H1 (cell line): ENCODE measurements around the gene H1-8. TPM values are rescaled to one million over a fixed set of nuclear protein-coding genes. Genes with fewer than 3 reads are reported as not detected.

Source experiments
- CTCF ChIA-PET: fragments of 300-600 bp; sonication (Branson Sonifier 250); formaldehyde crosslinking; loops from one replicate; lab custom pipeline; 2021; ENCODE audit not compliant: partially characterized antibody; lab: Charles Lee
- POLR2A ChIA-PET: fragments of 300-600 bp; sonication (Branson Sonifier 250); formaldehyde crosslinking; loops from one replicate; lab custom pipeline; 2021; ENCODE audit warnings: inconsistent platforms; ENCODE audit not compliant: partially characterized antibody; lab: Charles Lee
- DNase-seq, 2 experiments: peaks; one replicate each; pipeline versions ENCODE4 v3.0.0 to v3.0.0-alpha.2; 2010 to 2022; ENCODE audit warnings: low spot score in 2 of 2, low read depth in 1 of 2, mixed read lengths in 1 of 2
- FAIRE-seq: peaks from 2 replicates; lab custom pipeline; 2011; peaks lifted over from hg19 to GRCh38; lab: Jason Lieb, UNC
- H2AFZ ChIP-seq: 2 replicates; pipeline ENCODE4 v1.8.1; 2012; ENCODE audit warnings: low read length, inconsistent platforms
- H2AK5ac ChIP-seq: 2 replicates; pipeline ENCODE4 v1.6.1; 2013; ENCODE audit warnings: low read depth, low read length
- H2BK120ac ChIP-seq: replicated peaks from 2 replicates; pipeline ENCODE3; 2013; ENCODE audit warnings: low read depth, low read length, inconsistent platforms
- H2BK12ac ChIP-seq: 2 replicates; pipeline ENCODE4 v1.6.1; 2013; ENCODE audit warnings: low read depth, low read length
- H2BK15ac ChIP-seq: 2 replicates; pipeline ENCODE4 v1.6.1; 2013; ENCODE audit warnings: low read length
- H2BK20ac ChIP-seq: 2 replicates; pipeline ENCODE4 v1.6.1; 2013; ENCODE audit warnings: low read length
- H2BK5ac ChIP-seq: 2 replicates; pipeline ENCODE4 v1.6.1; 2013; ENCODE audit warnings: low read depth, low read length
- H3K14ac ChIP-seq: 2 replicates; pipeline ENCODE4 v1.6.1; 2013; ENCODE audit warnings: inconsistent platforms; ENCODE audit not compliant: insufficient read length
- H3K18ac ChIP-seq: 2 replicates; pipeline ENCODE4 v1.6.1; 2013; ENCODE audit warnings: low read length; ENCODE audit errors: extremely low read depth
- H3K23ac ChIP-seq: 2 replicates; pipeline ENCODE4 v1.6.1; 2013; ENCODE audit warnings: inconsistent platforms; ENCODE audit not compliant: insufficient read length
- H3K23me2 ChIP-seq: 2 replicates; pipeline ENCODE4 v1.6.1; 2013; ENCODE audit warnings: low read depth, low read length
- H3K27ac ChIP-seq: 2 replicates; pipeline ENCODE4 v1.6.1; 2011; ENCODE audit warnings: low read depth, low read length, inconsistent platforms
- H3K27me3 ChIP-seq, 4 experiments: replicated peaks in 1 of 4; 1 replicate in 1 of 4; 2 replicates in 3 of 4; pipeline versions ENCODE4 v1.6.1 to v1.8.1; 2011 to 2013; ENCODE audit warnings: low read length in 3 of 4, mild to moderate bottlenecking in 3 of 4, inconsistent platforms in 2 of 4, mixed read lengths in 2 of 4, moderate library complexity in 1 of 4; ENCODE audit not compliant: control insufficient read depth in 3 of 4, insufficient read depth in 3 of 4; ENCODE audit errors: extremely low read depth in 1 of 4
- H3K36me3 ChIP-seq, 4 experiments: 2 replicates each; pipeline versions ENCODE4 v1.6.1 to v1.8.1; 2011 to 2013; ENCODE audit warnings: mild to moderate bottlenecking in 4 of 4, low read length in 3 of 4, moderate library complexity in 2 of 4, control low read depth in 1 of 4, inconsistent platforms in 1 of 4; ENCODE audit not compliant: insufficient read depth in 4 of 4, control insufficient read depth in 2 of 4
- H3K4ac ChIP-seq: replicated peaks from 2 replicates; pipeline ENCODE3; 2013; ENCODE audit warnings: low read length, low read depth, mixed read lengths, inconsistent platforms; ENCODE audit not compliant: insufficient read length
- H3K4me1 ChIP-seq, 4 experiments: replicated peaks in 1 of 4; 1 replicate in 1 of 4; 2 replicates in 3 of 4; pipeline versions ENCODE4 v1.6.1 to v1.8.1; 2011 to 2013; ENCODE audit warnings: low read length in 3 of 4, inconsistent platforms in 2 of 4, mixed read lengths in 1 of 4; ENCODE audit not compliant: insufficient read depth in 4 of 4, control insufficient read depth in 3 of 4
- H3K4me2 ChIP-seq, 2 experiments: 2 replicates each; pipeline versions ENCODE4 v1.6.1 to v1.8.1; 2011 to 2013; ENCODE audit warnings: low read depth in 2 of 2, low read length in 2 of 2, control low read depth in 1 of 2, inconsistent platforms in 1 of 2, mild to moderate bottlenecking in 1 of 2; ENCODE audit not compliant: insufficient read depth in 1 of 2
- H3K4me3 ChIP-seq, 4 experiments: fragments of 200-600, 300-600 bp in 1 of 4; sonication (generic), shearing (Covaris generic), sonication (Bioruptor Twin) in 1 of 4; 2 replicates each; pipeline versions ENCODE4 v1.5.1 to v1.8.1; 2011 to 2016; ENCODE audit warnings: low read length in 4 of 4, low read depth in 3 of 4, control low read depth in 2 of 4, inconsistent platforms in 2 of 4, mild to moderate bottlenecking in 2 of 4, mixed read lengths in 1 of 4, moderate library complexity in 1 of 4; ENCODE audit not compliant: insufficient read depth in 2 of 4; ENCODE audit errors: extremely low read depth in 1 of 4
- H3K56ac ChIP-seq: replicated peaks from 2 replicates; pipeline ENCODE3; 2013; ENCODE audit warnings: low read depth, mild to moderate bottlenecking, mixed read lengths, low read length, inconsistent platforms; ENCODE audit not compliant: insufficient read length
- H3K79me1 ChIP-seq: 2 replicates; pipeline ENCODE4 v1.6.1; 2013; ENCODE audit warnings: low read depth, low read length, control low read depth
- H3K79me2 ChIP-seq, 2 experiments: 2 replicates each; pipeline versions ENCODE4 v1.6.1 to v1.8.1; 2012 to 2013; ENCODE audit warnings: low read length in 2 of 2, mild to moderate bottlenecking in 2 of 2, inconsistent platforms in 1 of 2; ENCODE audit not compliant: insufficient read depth in 2 of 2, control insufficient read depth in 1 of 2
- H3K9ac ChIP-seq, 4 experiments: replicated peaks in 1 of 4; 1 replicate in 1 of 4; 2 replicates in 3 of 4; pipeline versions ENCODE4 v1.6.1 to v1.8.1; 2011 to 2013; ENCODE audit warnings: low read depth in 3 of 4, low read length in 3 of 4, control low read depth in 2 of 4, mild to moderate bottlenecking in 2 of 4, moderate library complexity in 2 of 4, inconsistent platforms in 1 of 4; ENCODE audit errors: extremely low read depth in 1 of 4
- H3K9me3 ChIP-seq, 2 experiments: 2 replicates each; pipeline versions ENCODE4 v1.6.1 to v1.8.1; 2012 to 2013; ENCODE audit warnings: mild to moderate bottlenecking in 2 of 2, moderate library complexity in 2 of 2, control low read depth in 1 of 2, inconsistent platforms in 1 of 2, low read depth in 1 of 2, low read length in 1 of 2, mixed read lengths in 1 of 2; ENCODE audit not compliant: insufficient read depth in 2 of 2
- H4K20me1 ChIP-seq, 2 experiments: replicated peaks in 1 of 2; 2 replicates each; pipeline versions ENCODE3 to v1.8.1; 2011 to 2013; ENCODE audit warnings: inconsistent platforms in 2 of 2, low read length in 2 of 2, mild to moderate bottlenecking in 1 of 2; ENCODE audit not compliant: insufficient read depth in 2 of 2, control insufficient read depth in 1 of 2
- H4K5ac ChIP-seq: 2 replicates; pipeline ENCODE4 v1.6.1; 2013; ENCODE audit warnings: low read length, low read depth, mixed read lengths, inconsistent platforms; ENCODE audit not compliant: insufficient read length
- H4K8ac ChIP-seq: 2 replicates; pipeline ENCODE4 v1.8.0; 2013; ENCODE audit warnings: mild to moderate bottlenecking, moderate library complexity, low read length, inconsistent platforms; ENCODE audit not compliant: insufficient read depth; ENCODE audit errors: extremely low read depth
- H4K91ac ChIP-seq: replicated peaks from 2 replicates; pipeline ENCODE3; 2013; ENCODE audit warnings: low read length, mixed read lengths, inconsistent platforms; ENCODE audit not compliant: insufficient read length
- CBX5 ChIP-seq: fragments of 300-800, 300-1000 bp; sonication (generic); IDR thresholded peaks from 2 replicates; pipeline ENCODE4 v1.7.1; 2016; ENCODE audit warnings: antibody characterized with exemption, low read length, low read depth
- CEBPB ChIP-seq: IDR thresholded peaks from 2 replicates; pipeline ENCODE4 v1.6.1; 2012; ENCODE audit warnings: low read depth, low read length
- EP300 ChIP-seq, 2 experiments: IDR thresholded peaks; 1 replicate in 1 of 2; 2 replicates in 1 of 2; pipeline ENCODE4 v1.6.1; 2011 to 2012; ENCODE audit warnings: low read depth in 2 of 2, low read length in 2 of 2, mild to moderate bottlenecking in 2 of 2, borderline replicate concordance in 1 of 2, inconsistent platforms in 1 of 2, moderate library complexity in 1 of 2
- FOSL1 ChIP-seq: IDR thresholded peaks from 2 replicates; pipeline ENCODE4 v1.6.1; 2011; ENCODE audit warnings: mild to moderate bottlenecking, low read depth, low read length, moderate library complexity; ENCODE audit not compliant: insufficient read depth
- PHF8 ChIP-seq: fragments of 200-600 bp; sonication (generic); conservative IDR thresholded peaks from 2 replicates; pipeline ENCODE4 v1.7.1; 2012; ENCODE audit warnings: low read depth, mild to moderate bottlenecking, inconsistent platforms, low read length, moderate library complexity
- POLR2A ChIP-seq, 2 experiments: IDR thresholded peaks; 1 replicate in 1 of 2; 2 replicates in 1 of 2; pipeline ENCODE4 v1.6.1; 2011; ENCODE audit warnings: low read depth in 2 of 2, low read length in 2 of 2, mild to moderate bottlenecking in 2 of 2; ENCODE audit errors: control extremely low read depth in 1 of 2
- RXRA ChIP-seq: IDR thresholded peaks from 2 replicates; pipeline ENCODE4 v1.6.1; 2011; ENCODE audit warnings: low read depth, mild to moderate bottlenecking, low read length, moderate library complexity; ENCODE audit not compliant: insufficient read depth
- SUZ12 ChIP-seq: fragments of 200-600 bp; sonication (generic); IDR thresholded peaks from 2 replicates; pipeline ENCODE4 v1.6.1; 2012; ENCODE audit warnings: mild to moderate bottlenecking, inconsistent platforms, low read length, moderate library complexity, mixed read lengths
- TEAD4 ChIP-seq: IDR thresholded peaks from 2 replicates; pipeline ENCODE4 v1.6.1; 2012; ENCODE audit warnings: low read depth, low read length, inconsistent platforms, mixed read lengths
- WGBS, 2 experiments: shearing (Covaris generic) in 1 of 2; methylation state at CpG; one replicate each; pipeline versions ENCODE4 v1.1.6 to v1.1.7; 2013 to 2015; ENCODE audit warnings: low lambda C conversion rate in 2 of 2, mixed read lengths in 2 of 2, inconsistent platforms in 1 of 2, low coverage in 1 of 2, missing lambda C conversion rate in 1 of 2; ENCODE audit not compliant: insufficient replicate concordance in 2 of 2, insufficient coverage in 1 of 2, insufficient read length in 1 of 2; ENCODE audit errors: extremely low coverage in 1 of 2, missing lambda C conversion rate in 1 of 2; 5-methylcytosine and 5-hydroxymethylcytosine counted together
- polyA plus RNA-seq, 7 experiments: library from polyadenylated mRNA; depleted of rRNA in 3 of 7; stranded (reverse) in 5 of 7; unstranded in 2 of 7; fragments of >200 nt in 5 of 7; fragments of 200-250 nt in 2 of 7; gene quantifications; 1 replicate in 5 of 7; 2 replicates in 1 of 7; 4 replicates in 1 of 7; pipeline versions ENCODE4 v1.2.1 to v1.2.3, GENCODE V29; 2011 to 2013; ENCODE audit warnings: missing spikeins in 2 of 7, mixed read lengths in 2 of 7
- total RNA-seq: library from RNA; stranded (reverse); fragmentation: NEBNext Ultra II Directional; extraction: Animal tissue kit (Norgen Biotek cat#: 25700); gene quantifications from 2 replicates; pipeline ENCODE4 v1.2.1, GENCODE V29; 2021

H1-8 gene
- total and polyA plus RNA-seq, 2 of the 8 experiments (the other 6 are each of a cell fraction or from before 2014, with no cell fraction given): not detected

GRCh38 chr3:129520960-129521359 lies 22.0 kb upstream of the H1-8 start:
- Histone ChIP-seq H4K91ac (no peak overlapping the region), H3K4me1 (no peaks in the 10 kb centered on the region; a peak in 1 of 7 replicates), H4K5ac (no peak overlapping the region), H3K79me2 (no peaks in the 10 kb centered on the region), H3K9ac (no peak overlapping the region), H2BK120ac (no peak overlapping the region), H2AFZ (no peak overlapping the region), H3K79me1 (no peaks in the 10 kb centered on the region), H3K27me3 (no peaks in the 10 kb centered on the region), H4K8ac (no peak overlapping the region), H3K4me2 (no peak overlapping the region), H3K23ac (no peak overlapping the region), H4K20me1 (no peaks in the 10 kb centered on the region), H2AK5ac (no peak overlapping the region), H3K23me2 (no peaks in the 10 kb centered on the region), H2BK20ac (no peak overlapping the region), H3K14ac (no peak overlapping the region), H3K56ac (no peak overlapping the region), H3K18ac (no peak overlapping the region), H2BK12ac (no peak overlapping the region), H3K36me3 (no peaks in the 10 kb centered on the region; a peak in 2 of 8 replicates), H3K4me3 (no peak overlapping the region), H2BK15ac (no peak overlapping the region), H3K27ac (no peak overlapping the region), H3K9me3 (no peaks in the 10 kb centered on the region), H3K4ac (no peak overlapping the region), H2BK5ac (no peak overlapping the region)
- FAIRE-seq (no peak), DNase-seq (no peak)
- ChIA-PET POLR2A (interaction anchor here (0.6 to 1.2 kb wide), 2 partner anchors 9 to 204 kb away, joined by 3 to 4 read pairs; a partner anchor contains a TSS), CTCF (interaction anchor here (2.4 kb wide), 1 partner anchor 29 kb away, joined by 7 read pairs; no protein-coding TSS in a partner anchor)
- TF ChIP-seq POLR2A (IDR thresholded peaks at IDR 0.05; ENCODE audit: control extremely low read depth in 1 of 2, low read depth in 2 of 2, low read length in 2 of 2): no peak
- TF ChIP-seq SUZ12: no peak
- TF ChIP-seq EP300 (IDR thresholded peaks at IDR 0.05; ENCODE audit: borderline replicate concordance in 1 of 2, low read depth in 2 of 2, low read length in 2 of 2): no peak
- no peak for TF ChIP-seq PHF8
- TF ChIP-seq FOSL1: no peak
- no peak for TF ChIP-seq CEBPB
- TF ChIP-seq CBX5: no peak
- TF ChIP-seq RXRA: no peak
- TF ChIP-seq TEAD4: no peak
- 73% methylated on average over 4 of the region's 4 CpGs; no CpG with 5 or more reads in 1 of the 2 experiments for WGBS, 2 experiments
